GM18951 (cell line): Measurements from ENCODE around the gene GUCY2D.
"Not testable (repeated sequence)": the region's sequence is repeated elsewhere in the genome, so short reads cannot be mapped to it uniquely, and the experiment has no call there.

ENCODE experiments used
- POLR2A ChIP-seq: IDR thresholded peaks from 4 replicates; pipeline ENCODE4 v1.6.1; 2011; ENCODE audit warnings: mild to moderate bottlenecking; ENCODE audit not compliant: insufficient read length, insufficient read depth; ENCODE audit errors: extremely low read depth
- in situ Hi-C: fragments of 300-500 bp; cut with MboI; formaldehyde crosslinking; loops from one replicate; pipeline ENCODE4 v1.12.0; 2022; ENCODE audit warnings: low sequenced_read_pairs, mixed read lengths, inconsistent platforms; ENCODE audit not compliant: unreplicated experiment

Gene GUCY2D

DNA sequence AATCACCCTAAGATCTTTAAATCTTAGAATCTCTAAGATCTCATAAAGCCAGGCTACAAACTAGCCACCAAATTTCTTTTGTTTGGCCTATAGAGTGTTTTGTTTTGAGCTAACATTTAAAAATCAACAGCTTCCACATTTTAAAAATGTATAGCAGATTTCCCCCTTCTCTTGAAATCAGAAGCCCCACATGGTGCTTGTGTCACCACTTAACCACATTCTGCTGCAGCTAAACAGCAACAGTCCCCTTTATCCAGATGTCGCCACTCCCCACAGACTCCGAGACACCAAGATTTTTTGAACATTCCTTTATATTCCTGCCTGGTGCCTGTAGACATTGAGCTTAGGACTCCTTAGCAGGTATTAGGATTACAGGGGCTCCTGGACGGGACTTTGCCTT is 16.0 kb downstream of the GUCY2D start:
- in situ Hi-C loops: no loop called here
- no peak for TF ChIP-seq POLR2A

DNA sequence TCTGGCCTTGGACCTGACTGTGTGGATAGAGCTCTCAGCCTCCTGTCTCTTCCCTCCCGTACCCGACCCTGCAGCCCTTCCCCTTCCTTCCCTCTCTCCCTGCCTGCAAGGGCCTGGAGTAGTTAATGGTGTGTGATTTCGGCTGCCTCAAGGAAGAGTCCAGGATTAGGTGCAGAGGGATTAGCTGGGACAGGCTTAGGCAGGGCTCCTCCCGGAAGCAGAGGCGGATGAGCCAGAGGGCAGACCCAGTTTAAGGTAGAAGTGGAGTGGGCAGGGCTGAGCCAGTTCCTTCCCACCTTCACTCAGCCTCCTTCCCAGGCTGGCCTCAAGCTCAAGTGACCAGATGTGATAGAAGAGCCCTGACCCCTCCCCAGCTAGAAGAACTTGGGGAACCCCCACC is 16.8 kb downstream of the GUCY2D start:
- no peak for TF ChIP-seq POLR2A
- in situ Hi-C loops: no loop called here

DNA sequence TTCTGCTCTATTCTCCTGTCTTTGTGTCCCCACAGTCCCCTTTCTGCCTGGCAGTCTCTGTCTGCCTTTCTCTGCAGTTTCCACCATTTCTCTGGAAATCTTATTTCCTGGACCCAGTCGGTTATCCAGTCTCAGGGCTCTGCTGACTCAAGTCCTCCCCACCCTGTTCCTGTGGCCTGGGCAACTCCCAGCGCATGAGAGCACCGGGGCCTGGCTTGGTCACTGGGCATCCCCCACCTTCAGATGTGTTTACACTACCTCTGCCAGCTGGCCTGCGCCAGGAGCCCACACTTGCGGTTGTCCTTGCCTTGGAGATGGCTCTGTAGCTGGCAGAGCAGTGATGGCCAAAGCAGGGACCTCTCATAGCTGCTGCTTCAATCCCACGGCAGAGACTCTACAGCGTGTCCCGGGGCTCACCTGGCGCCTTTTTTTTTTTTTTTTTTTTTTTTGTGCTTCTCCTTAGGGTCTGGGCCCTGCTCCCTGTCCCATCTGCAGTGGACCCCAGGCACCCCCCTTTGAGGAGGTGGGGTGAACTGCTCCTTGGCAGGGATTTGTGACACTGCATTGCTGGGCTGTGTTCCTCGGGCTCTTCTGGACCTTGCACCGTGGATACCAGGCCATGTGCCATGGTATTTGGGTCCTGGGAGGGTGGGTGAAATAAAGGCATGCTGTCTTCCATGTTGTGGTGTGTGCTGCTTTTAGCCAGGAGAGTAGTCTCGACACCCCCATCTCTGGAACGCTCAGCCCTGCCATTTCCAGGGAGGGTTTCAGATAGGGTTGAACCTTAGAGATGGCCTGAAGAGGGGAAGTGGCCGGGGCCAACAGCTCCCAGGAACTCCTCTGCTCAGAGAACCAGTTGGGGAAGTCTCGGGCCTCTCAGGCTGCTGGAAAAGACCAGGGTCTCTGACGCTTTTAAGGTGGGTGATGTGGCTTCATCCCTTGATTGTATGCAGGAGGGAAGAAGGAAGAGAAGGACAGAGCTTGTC is 17.5 kb downstream of the GUCY2D start:
- TF ChIP-seq POLR2A: no peak
- in situ Hi-C loops: no loop called here

DNA sequence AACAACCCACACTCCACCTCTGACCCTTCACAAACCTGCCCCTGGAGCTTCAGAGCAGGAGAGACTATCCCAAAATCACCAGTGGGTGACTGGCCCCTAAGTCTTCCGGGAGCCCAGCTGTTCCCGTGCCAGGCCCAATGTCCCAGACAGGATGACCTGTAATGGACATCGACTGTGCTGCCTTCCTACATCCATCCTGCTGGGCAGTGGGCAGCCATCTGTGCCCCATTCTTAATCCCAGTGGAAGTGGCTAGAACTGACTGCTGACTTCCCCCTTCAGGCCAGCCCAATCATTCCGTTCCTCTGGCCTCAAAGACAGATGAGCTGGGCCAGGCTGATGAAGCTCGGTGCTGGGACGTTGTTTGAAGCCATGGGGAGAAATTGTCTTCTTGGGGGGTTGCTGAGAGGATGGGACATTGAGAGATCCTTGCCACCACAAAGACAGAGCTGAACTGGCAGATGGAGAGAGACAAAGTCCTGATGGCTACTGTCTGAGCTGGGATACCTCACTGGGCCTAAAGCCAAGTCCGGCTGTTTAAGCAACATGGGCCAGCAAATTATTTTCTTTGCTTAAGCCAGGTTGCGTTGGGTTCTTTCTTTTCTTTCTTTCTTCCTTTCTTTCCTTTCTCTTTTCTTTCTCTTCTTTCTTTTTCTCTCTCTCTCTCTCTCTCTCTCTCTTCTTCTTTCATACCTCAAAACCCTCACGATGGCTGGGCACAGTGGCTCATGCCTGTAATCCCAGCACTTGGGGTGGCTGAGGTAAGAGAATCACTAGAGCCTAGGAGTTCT is 18.6 kb downstream of the GUCY2D start:
- in situ Hi-C loops: no loop called here
- no peak for TF ChIP-seq POLR2A

DNA sequence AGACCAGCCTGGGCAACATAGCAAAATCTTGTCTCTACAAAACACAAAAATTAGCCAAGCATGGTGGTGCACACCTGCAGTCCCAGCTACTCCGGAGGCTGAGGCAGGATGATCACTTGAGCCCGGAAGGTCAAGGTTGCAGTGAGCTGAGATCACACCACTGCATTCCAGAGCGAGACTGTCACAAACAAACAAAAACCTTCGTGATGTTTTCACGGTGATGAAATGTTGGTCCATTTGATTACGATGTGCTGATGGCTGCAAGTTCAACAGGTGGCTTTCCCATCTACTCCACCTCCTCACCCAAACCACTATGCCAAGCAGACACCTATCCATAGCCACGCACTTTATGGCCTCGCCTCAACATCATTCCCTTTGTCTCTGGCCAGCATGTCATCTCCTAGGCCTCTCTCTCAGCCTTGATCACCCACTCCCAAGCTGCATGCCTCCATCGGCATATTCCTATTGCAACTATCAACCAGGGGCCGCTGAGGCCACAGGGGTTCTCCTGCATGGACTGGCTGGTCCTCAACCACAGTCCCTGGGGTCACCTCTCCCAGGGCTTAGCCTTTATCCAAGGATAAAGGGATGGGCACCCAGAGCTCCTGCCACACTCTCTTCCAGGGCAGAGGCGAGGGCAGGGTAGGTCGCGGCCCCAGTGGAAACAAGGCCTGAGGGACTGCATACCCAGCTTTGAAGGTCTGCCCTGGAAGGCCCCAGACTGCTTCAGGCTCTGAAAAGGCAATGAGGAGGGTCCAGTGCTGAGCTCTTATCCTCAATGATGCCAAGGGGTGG is 19.3 kb downstream of the GUCY2D start:
- in situ Hi-C loops: no loop called here

DNA sequence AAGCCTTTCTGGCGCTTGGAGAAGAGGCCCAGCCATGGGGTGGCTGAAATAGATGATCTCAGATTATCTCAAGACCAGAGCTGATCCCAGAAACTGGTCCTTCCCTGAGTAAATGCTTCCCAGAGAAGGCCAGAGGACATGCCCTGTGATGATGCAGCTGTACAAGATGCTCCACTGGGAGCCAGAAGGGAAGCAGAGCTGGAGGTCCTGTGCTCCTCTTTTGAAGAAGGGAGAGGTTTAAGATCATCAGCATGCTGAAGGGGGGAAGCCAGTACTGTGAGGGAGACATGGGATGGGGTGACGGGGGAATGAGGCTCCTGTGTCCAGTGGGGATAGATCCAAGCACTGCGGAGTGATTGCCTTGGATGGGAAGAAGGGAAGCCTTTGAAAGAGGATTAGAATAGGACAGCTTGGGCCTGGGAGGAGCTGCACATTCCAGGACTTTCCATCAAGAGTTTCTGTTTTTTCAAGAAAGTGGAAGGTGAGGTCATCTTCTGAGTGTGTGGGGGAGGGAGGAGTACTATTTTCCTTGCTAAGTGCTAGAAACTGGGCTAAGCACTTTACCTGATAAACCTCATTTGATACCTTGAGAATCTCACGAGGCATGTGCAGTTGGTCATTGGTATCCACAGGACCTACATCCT is 20.1 kb downstream of the GUCY2D start:
- in situ Hi-C loops: no loop called here
- no peak for TF ChIP-seq POLR2A

More for the DNA sequence above, 19.3 kb downstream of the GUCY2D start:
- no peak for TF ChIP-seq POLR2A

DNA sequence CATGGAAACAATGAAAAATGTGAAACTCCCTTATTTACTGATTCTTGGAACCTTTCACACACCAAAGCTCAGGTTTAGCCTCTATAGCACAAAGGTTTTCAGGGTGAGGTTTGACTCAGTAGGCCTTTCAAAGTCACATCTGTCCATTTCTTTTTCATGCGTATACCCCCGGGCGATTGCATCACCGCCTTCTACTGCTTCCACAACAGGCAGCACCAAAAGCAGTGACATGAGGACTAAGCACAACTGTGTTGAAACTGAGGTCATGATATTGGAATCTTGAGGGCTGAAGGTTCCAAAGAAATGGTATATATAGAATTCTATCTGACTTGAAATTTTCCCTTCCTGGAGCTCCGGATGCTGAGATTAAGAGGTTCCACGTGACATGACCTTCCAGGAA is 21.7 kb downstream of the GUCY2D start:
- in situ Hi-C loops: not testable (repeated sequence)

DNA sequence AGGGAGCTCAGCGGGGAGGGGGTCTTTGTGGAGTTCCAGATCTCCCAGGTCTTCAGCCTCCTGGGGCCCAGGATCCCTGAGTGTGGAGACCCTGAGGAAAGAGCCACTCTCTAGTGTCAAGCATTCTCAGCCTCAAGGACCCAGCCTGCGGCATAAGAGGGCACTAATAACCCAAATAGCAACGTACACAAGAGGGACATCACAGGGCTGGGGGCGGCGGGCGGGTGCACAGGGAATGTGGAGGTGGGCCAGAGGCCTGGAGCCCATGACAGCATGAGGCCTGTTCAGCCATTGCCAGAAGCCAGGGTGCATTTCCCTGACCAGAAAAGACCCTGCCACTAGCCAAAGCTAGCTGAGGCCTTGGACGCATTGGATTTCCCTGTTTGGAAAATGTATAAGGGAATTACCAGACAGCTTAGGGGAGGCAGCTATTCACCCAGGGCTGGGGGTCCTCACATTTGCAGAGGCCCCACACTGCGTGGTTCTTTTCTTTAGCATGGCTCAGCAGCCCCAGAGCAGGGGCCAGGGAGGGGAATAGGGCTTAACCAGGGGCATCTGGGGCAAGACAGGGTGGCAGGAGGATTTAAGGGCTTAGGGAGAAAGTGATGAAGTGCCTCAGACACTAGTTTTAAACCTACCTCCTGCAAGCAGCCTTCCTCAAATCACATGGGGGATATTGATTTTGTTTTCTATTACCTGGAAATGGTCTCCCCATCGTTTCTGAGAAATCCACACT is 22.9 kb downstream of the GUCY2D start:
- in situ Hi-C loops: no loop called here
- TF ChIP-seq POLR2A: no peak

DNA sequence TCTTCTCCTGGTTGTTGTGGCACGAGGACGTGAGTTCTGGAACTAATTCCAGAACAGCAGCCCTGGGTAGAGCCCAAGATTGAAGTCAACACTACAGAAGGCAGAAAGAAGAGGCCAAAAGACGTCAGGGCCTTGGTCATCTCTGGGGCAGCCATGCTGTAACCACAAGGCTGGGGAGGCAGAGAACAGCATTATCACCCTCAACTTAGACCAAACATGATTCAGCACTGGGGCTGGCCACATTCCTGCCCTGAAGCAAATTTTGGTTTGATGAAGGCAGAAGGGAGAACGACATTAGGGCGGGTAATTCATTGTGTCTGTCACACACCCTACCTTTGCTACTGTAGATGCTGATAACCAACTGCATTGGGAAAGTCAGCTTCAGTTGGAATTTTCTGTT is 26.7 kb downstream of the GUCY2D start:
- TF ChIP-seq POLR2A: no peak
- in situ Hi-C loops: no loop called here

DNA sequence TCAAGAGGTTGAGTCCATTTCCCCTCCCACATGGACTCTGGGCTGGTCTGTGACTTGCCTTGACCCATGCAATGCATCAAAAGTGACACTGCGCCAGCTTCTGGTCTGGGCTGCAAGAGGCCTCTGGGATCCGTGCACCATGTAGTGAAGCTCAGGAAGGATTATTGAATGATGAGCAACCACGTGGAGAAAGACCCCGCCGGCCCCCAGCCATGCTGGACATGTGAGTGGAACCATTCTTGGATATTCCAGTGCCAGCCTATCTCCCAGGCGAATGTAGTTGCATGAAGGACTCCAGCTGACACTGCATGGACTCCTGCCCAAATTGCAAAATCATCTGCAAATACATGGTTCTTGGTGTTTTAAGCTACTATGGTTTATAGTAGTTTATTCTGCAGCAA is 28.8 kb downstream of the GUCY2D start:
- in situ Hi-C loops: no loop called here
- TF ChIP-seq POLR2A: no peak

DNA sequence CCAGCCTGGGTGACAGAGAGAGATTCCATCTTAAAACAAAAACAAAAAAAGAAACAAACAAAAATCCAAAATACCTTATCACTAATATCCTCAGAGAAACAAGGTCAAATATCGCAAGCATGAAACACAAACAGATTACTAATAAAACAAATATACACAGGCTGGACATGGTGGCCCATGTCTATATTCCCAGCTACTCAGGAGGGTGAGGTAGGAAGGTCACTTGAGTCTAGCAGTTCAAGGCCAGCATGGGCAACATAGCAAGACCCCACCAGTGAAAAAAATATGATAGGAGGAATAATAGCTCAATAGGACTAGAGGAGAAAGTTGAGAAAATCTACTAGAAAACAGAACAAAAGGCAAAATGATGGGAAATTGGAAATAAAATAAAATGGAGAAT is 29.5 kb downstream of the GUCY2D start:
- in situ Hi-C loops: no loop called here
- no peak for TF ChIP-seq POLR2A

DNA sequence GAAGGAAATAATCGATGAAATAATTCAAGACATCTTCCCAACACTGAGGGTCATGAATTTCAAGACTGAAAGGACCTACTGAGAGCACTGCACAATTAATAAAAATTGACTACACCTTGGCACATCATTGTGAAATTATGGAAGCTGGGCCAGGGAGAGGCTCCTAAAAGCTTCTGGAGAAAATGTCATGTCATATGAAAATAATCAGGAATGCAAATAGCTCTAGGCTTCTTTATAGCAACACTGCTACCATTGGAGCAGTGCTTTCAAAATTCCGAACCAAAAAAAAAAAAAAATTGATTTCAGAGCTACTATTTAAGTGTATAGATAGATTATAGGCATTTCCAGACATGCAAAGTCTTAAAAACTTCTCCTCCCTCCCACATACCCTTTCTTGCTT is 30.0 kb downstream of the GUCY2D start:
- in situ Hi-C loops: no loop called here
- no peak for TF ChIP-seq POLR2A
